Neuron (in vitro differentiated cells): ENCODE results near the gene GPR137B.
"Not testable (repeated sequence)": the region's sequence is repeated elsewhere in the genome, so short reads cannot be mapped to it uniquely, and the experiment has no call there.

Source experiments
- H2AFZ ChIP-seq: one replicate; pipeline ENCODE4 v1.6.1; 2013; ENCODE audit warnings: low read depth, mild to moderate bottlenecking, inconsistent platforms, low read length, moderate library complexity
- H3K27me3 ChIP-seq: one replicate; pipeline ENCODE4 v1.6.1; 2013; ENCODE audit warnings: low read length; ENCODE audit not compliant: insufficient read depth
- H3K36me3 ChIP-seq: one replicate; pipeline ENCODE4 v1.6.1; 2013; ENCODE audit warnings: low read length; ENCODE audit not compliant: insufficient read depth
- H3K4me1 ChIP-seq: one replicate; pipeline ENCODE4 v1.6.1; 2013; ENCODE audit warnings: low read length; ENCODE audit not compliant: insufficient read depth
- H3K4me3 ChIP-seq: 2 replicates; pipeline ENCODE4 v1.5.1; 2013; ENCODE audit warnings: mild to moderate bottlenecking, low read length, moderate library complexity
- H3K9me3 ChIP-seq: one replicate; pipeline ENCODE4 v1.6.1; 2013; ENCODE audit warnings: low read length

The GPR137B gene

GRCh38 chr1:236186471-236186870 is 44.1 kb downstream of the GPR137B start:
- not testable (repeated sequence) for H2AFZ ChIP-seq, H3K9me3 ChIP-seq, H3K4me3 ChIP-seq, H3K36me3 ChIP-seq, H3K27me3 ChIP-seq, H3K4me1 ChIP-seq

GRCh38 chr1:236188084-236188483 is 45.7 kb downstream of the GPR137B start:
- not testable (repeated sequence) for H2AFZ ChIP-seq, H3K36me3 ChIP-seq, H3K4me3 ChIP-seq, H3K9me3 ChIP-seq, H3K4me1 ChIP-seq, H3K27me3 ChIP-seq

- no peaks in the 10 kb centered on the region for H3K9me3 ChIP-seq
- no peaks in the 10 kb centered on the region for H3K27me3 ChIP-seq
- no peak overlapping the region for H3K4me3 ChIP-seq
- no peak overlapping the region for H2AFZ ChIP-seq
- H3K4me1 ChIP-seq, result no peaks in the 10 kb centered on the region
- no peaks in the 10 kb centered on the region for H3K36me3 ChIP-seq
Measured at GRCh38 chr1:236193184-236193583, 50.8 kb downstream of the GPR137B start.

- H3K36me3 ChIP-seq, result no peaks in the 10 kb centered on the region
- no peak overlapping the region for H3K4me3 ChIP-seq
- H3K9me3 ChIP-seq, result peaks cover 1% of the 10 kb centered on the region
- H3K27me3 ChIP-seq, result no peaks in the 10 kb centered on the region
- H2AFZ ChIP-seq, result no peak overlapping the region
- H3K4me1 ChIP-seq, result no peaks in the 10 kb centered on the region
Measured at GRCh38 chr1:236200925-236201324, 58.6 kb downstream of the GPR137B start.

- peaks cover 1% of the 10 kb centered on the region for H3K9me3 ChIP-seq
- H3K36me3 ChIP-seq, result no peaks in the 10 kb centered on the region
- no peak overlapping the region for H2AFZ ChIP-seq
- no peak overlapping the region for H3K4me3 ChIP-seq
- peaks cover 4% of the 10 kb centered on the region for H3K4me1 ChIP-seq
- no peaks in the 10 kb centered on the region for H3K27me3 ChIP-seq
Measured at GRCh38 chr1:236201786-236202185, 59.4 kb downstream of the GPR137B start.

- Histone ChIP-seq H3K4me1 (peaks cover 7% of the 10 kb centered on the region), H3K27me3 (no peaks in the 10 kb centered on the region), H3K4me3 (no peak overlapping the region), H2AFZ (no peak overlapping the region), H3K36me3 (no peaks in the 10 kb centered on the region), H3K9me3 (peaks cover 1% of the 10 kb centered on the region)
Measured at GRCh38 chr1:236204039-236204438, 61.7 kb downstream of the GPR137B start.

- H3K4me3 ChIP-seq, result no peak overlapping the region
- H3K9me3 ChIP-seq, result peaks cover 1% of the 10 kb centered on the region
- H3K27me3 ChIP-seq, result no peaks in the 10 kb centered on the region
- no peak overlapping the region for H2AFZ ChIP-seq
- no peaks in the 10 kb centered on the region for H3K36me3 ChIP-seq
- H3K4me1 ChIP-seq, result peaks cover 7% of the 10 kb centered on the region
Measured at GRCh38 chr1:236204656-236205055, 62.3 kb downstream of the GPR137B start.

- Histone ChIP-seq H3K4me3 (no peak overlapping the region), H3K27me3 (no peaks in the 10 kb centered on the region), H3K36me3 (no peaks in the 10 kb centered on the region), H2AFZ (no peak overlapping the region), H3K9me3 (peaks cover 1% of the 10 kb centered on the region), H3K4me1 (peaks cover 7% of the 10 kb centered on the region)
Measured at GRCh38 chr1:236206548-236206947, 64.2 kb downstream of the GPR137B start.

- Histone ChIP-seq H3K9me3 (peaks cover under 1% of the 10 kb centered on the region), H3K4me1 (peaks cover 7% of the 10 kb centered on the region), H2AFZ (no peak overlapping the region), H3K36me3 (no peaks in the 10 kb centered on the region), H3K4me3 (no peak overlapping the region), H3K27me3 (no peaks in the 10 kb centered on the region)
Measured at GRCh38 chr1:236207121-236207520, 64.8 kb downstream of the GPR137B start.

- H2AFZ ChIP-seq, result no peak overlapping the region
- no peaks in the 10 kb centered on the region for H3K9me3 ChIP-seq
- no peak overlapping the region for H3K4me3 ChIP-seq
- H3K27me3 ChIP-seq, result no peaks in the 10 kb centered on the region
- peaks cover 7% of the 10 kb centered on the region for H3K4me1 ChIP-seq
- H3K36me3 ChIP-seq, result no peaks in the 10 kb centered on the region
Measured at GRCh38 chr1:236207569-236207968, 65.2 kb downstream of the GPR137B start.

- Histone ChIP-seq H3K36me3 (no peaks in the 10 kb centered on the region), H2AFZ (no peak overlapping the region), H3K27me3 (no peaks in the 10 kb centered on the region), H3K9me3 (no peaks in the 10 kb centered on the region), H3K4me1 (peaks cover 7% of the 10 kb centered on the region), H3K4me3 (no peak overlapping the region)
Measured at GRCh38 chr1:236209185-236209584, 66.8 kb downstream of the GPR137B start.

GRCh38 chr1:236209713-236210112 is 67.4 kb downstream of the GPR137B start:
- Histone ChIP-seq H3K4me1 (peaks cover 7% of the 10 kb centered on the region), H3K4me3 (no peak overlapping the region), H3K27me3 (no peaks in the 10 kb centered on the region), H2AFZ (no peak overlapping the region), H3K9me3 (no peaks in the 10 kb centered on the region), H3K36me3 (no peaks in the 10 kb centered on the region)

- Histone ChIP-seq H3K27me3 (no peaks in the 10 kb centered on the region), H3K9me3 (no peaks in the 10 kb centered on the region), H2AFZ (no peak overlapping the region), H3K4me3 (no peak overlapping the region), H3K4me1 (peaks cover 2% of the 10 kb centered on the region), H3K36me3 (no peaks in the 10 kb centered on the region)
Measured at GRCh38 chr1:236211815-236212214, 69.5 kb downstream of the GPR137B start.

- Histone ChIP-seq H3K9me3 (no peaks in the 10 kb centered on the region), H2AFZ (no peak overlapping the region), H3K4me1 (no peaks in the 10 kb centered on the region), H3K27me3 (no peaks in the 10 kb centered on the region), H3K4me3 (no peak overlapping the region), H3K36me3 (no peaks in the 10 kb centered on the region)
Measured at GRCh38 chr1:236213534-236213933, 71.2 kb downstream of the GPR137B start.
